GM12864 (cell line): ENCODE results near the gene DOC2B.
A peak's percentile ranks its signal among the peaks of the same experiment; 100 is the strongest.
"Not testable (repeated sequence)": the region's sequence is repeated elsewhere in the genome, so short reads cannot be mapped to it uniquely, and the experiment has no call there.

Source experiments
- DNase-seq: peaks from one replicate; pipeline ENCODE4 v3.0.0-alpha.2; 2011; ENCODE audit warnings: low read depth
- H3K4me3 ChIP-seq: 2 replicates; pipeline ENCODE4 v1.5.1; 2011; ENCODE audit warnings: mild to moderate bottlenecking, low read depth, low read length, control low read depth
- TF ChIP-seq, protein P1 (sequence below): IDR thresholded peaks from 2 replicates; pipeline ENCODE4 v1.5.1; 2011; ENCODE audit warnings: low read depth, mild to moderate bottlenecking, moderate library complexity, low read length, control low read depth, inconsistent platforms; ENCODE audit errors: missing control alignments

DOC2B gene

GRCh38 chr17:118339-118917 lies 63.0 kb downstream of the DOC2B start:
- TF ChIP-seq, protein P1, sequence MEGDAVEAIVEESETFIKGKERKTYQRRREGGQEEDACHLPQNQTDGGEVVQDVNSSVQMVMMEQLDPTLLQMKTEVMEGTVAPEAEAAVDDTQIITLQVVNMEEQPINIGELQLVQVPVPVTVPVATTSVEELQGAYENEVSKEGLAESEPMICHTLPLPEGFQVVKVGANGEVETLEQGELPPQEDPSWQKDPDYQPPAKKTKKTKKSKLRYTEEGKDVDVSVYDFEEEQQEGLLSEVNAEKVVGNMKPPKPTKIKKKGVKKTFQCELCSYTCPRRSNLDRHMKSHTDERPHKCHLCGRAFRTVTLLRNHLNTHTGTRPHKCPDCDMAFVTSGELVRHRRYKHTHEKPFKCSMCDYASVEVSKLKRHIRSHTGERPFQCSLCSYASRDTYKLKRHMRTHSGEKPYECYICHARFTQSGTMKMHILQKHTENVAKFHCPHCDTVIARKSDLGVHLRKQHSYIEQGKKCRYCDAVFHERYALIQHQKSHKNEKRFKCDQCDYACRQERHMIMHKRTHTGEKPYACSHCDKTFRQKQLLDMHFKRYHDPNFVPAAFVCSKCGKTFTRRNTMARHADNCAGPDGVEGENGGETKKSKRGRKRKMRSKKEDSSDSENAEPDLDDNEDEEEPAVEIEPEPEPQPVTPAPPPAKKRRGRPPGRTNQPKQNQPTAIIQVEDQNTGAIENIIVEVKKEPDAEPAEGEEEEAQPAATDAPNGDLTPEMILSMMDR = peak; percentile 29
- DNase-seq, H3K4me3 ChIP-seq: not testable (repeated sequence)

GRCh38 chr17:113111-113510 lies 68.3 kb downstream of the DOC2B start:
- DNase-seq, H3K4me3 ChIP-seq: not testable (repeated sequence)
